Measurements from ENCODE around the gene LINS1. TPM values are rescaled to one million over a fixed set of nuclear protein-coding genes. Genes with fewer than 3 reads are reported as not detected.
A peak's percentile ranks its signal among the peaks of the same experiment; 100 is the strongest.

Gene LINS1
- polyA plus RNA-seq, 2 of the 4 experiments (the other 2 are of a cell fraction): 10.0 to 24.6 TPM

DNA sequence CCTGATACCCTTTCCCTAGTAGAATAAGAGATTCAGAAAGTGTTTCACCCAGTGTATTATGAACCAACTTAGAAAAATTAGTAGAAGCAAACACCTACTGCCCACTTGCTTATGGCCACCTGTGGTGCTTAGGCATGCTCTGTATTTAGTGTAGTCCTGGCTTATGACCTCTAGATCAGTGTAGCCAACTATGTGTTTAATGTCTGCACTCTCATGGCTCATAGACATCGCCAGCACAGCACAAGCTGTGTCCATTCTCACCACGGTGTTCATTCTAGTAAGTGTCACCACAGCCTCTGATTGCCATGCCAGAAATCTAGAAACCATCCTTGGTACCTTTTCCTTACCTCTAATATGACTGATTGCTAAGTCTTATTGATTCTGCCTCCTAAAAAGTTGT lies 14.7 kb upstream of the LINS1 start:
- Histone ChIP-seq H3K4me2 (no peak overlapping the region), H3K4me1 (no peaks in the 10 kb centered on the region), H3K27ac (no peak overlapping the region), H3K9me3 (no peaks in the 10 kb centered on the region), H3K4me3 (no peak overlapping the region)
- 88% methylated on average over 2 of the region's 2 CpGs for WGBS (ENCODE audit: missing lambda C conversion rate)
- ChIA-PET CTCF (interaction anchor here (0.7 to 6.1 kb wide), 6 partner anchors 10 to 392 kb away, joined by 3 to 26 read pairs (median 4); no protein-coding TSS in a partner anchor), POLR2A (no interaction called here)
- TF ChIP-seq KDM5A (IDR thresholded peaks at IDR 0.05) (no peak), MYC (IDR thresholded peaks at IDR 0.05; ENCODE audit: borderline replicate concordance, low read length) (no peak), TP53 (CRISPR knock-in tag; IDR thresholded peaks at IDR 0.05) (no peak), EHF (CRISPR knock-in tag; IDR thresholded peaks at IDR 0.05) (no peak), MAZ (IDR thresholded peaks at IDR 0.05; ENCODE audit: borderline replicate concordance, low read depth, low read length) (no peak), CHD4 (IDR thresholded peaks at IDR 0.05; ENCODE audit: borderline replicate concordance) (no peak), KDM1A (IDR thresholded peaks at IDR 0.05; ENCODE audit: low read depth) (no peak)
- TF ChIP-seq, protein P1, sequence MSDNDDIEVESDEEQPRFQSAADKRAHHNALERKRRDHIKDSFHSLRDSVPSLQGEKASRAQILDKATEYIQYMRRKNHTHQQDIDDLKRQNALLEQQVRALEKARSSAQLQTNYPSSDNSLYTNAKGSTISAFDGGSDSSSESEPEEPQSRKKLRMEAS (IDR thresholded peaks at IDR 0.05): no peak
- no peak for ATAC-seq
- no peak for FAIRE-seq
- no peak for DNase-seq (ENCODE audit: low read depth in 1 of 2, low spot score in 1 of 2)

DNA sequence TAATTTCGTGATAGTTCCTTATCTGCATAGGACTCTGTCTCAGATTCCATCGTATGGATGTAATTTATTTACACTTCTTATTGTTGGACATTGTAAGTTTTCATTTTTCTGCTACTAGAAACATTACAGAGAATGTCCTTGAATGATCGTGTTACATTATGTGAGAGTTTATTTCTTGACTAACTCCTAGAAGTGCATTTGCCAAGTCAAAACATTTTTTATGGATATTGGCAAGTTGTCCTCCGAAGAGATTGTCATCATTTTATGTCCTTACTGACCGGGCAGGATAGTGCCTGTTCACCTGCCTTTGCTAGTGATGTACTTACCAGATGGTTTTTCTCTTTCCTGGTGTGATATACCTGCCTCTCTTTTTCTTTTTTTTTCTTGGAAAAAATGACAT lies 13.8 kb upstream of the LINS1 start:
- ChIA-PET CTCF (interaction anchor here (0.5 to 6.1 kb wide), 4 partner anchors 11 to 303 kb away, joined by 3 to 22 read pairs (median 4); no protein-coding TSS in a partner anchor), POLR2A (no interaction called here)
- TF ChIP-seq GATA3 (IDR thresholded peaks at IDR 0.05; ENCODE audit: borderline replicate concordance) (no peak), POLR2A (IDR thresholded peaks at IDR 0.05; ENCODE audit: low read length) (no peak), ZSCAN20 (CRISPR knock-in tag; IDR thresholded peaks at IDR 0.05) (no peak), RARB (CRISPR knock-in tag; IDR thresholded peaks at IDR 0.05) (no peak), JUNB (IDR thresholded peaks at IDR 0.05) (no peak), RFX5 (IDR thresholded peaks at IDR 0.05) (no peak), RNF2 (IDR thresholded peaks at IDR 0.05; ENCODE audit: borderline replicate concordance, low read depth) (no peak), SMC3 (IDR thresholded peaks at IDR 0.05) (no peak), RCOR1 (IDR thresholded peaks at IDR 0.05; ENCODE audit: low read depth, low read length) (no peak), KDM5A (IDR thresholded peaks at IDR 0.05) (no peak), FOSB (CRISPR knock-in tag; IDR thresholded peaks at IDR 0.05) (no peak), FOXS1 (CRISPR knock-in tag; IDR thresholded peaks at IDR 0.05) (no peak)
- H3K4me2 ChIP-seq: no peak overlapping the region
- H3K9me3 ChIP-seq: no peaks in the 10 kb centered on the region
- no peaks in the 10 kb centered on the region for H3K4me1 ChIP-seq
- no peak for DNase-seq (ENCODE audit: low read depth in 1 of 2, low spot score in 1 of 2)
- ATAC-seq: no peak
- WGBS (ENCODE audit: missing lambda C conversion rate): 68% methylated on average over 5 of the region's 5 CpGs
- no peak overlapping the region for H3K27ac ChIP-seq
- peak; percentile 36 for FAIRE-seq
- H3K4me3 ChIP-seq: no peak overlapping the region

- no peak for ATAC-seq
- 92% methylated on average over 4 of the region's 4 CpGs for WGBS (ENCODE audit: missing lambda C conversion rate)
- CTCF ChIA-PET: interaction anchor here (0.9 to 6.1 kb wide), 6 partner anchors 12 to 393 kb away, joined by 3 to 22 read pairs (median 4); no protein-coding TSS in a partner anchor
These were observed 12.9 kb upstream of the LINS1 start for GRCh38 chr15:100614918-100615317.

More at GRCh38 chr15:100614918-100615317, 12.9 kb upstream of the LINS1 start:
- FAIRE-seq: no peak
- no peaks in the 10 kb centered on the region for H3K9me3 ChIP-seq
- H3K27ac ChIP-seq: no peak overlapping the region
- H3K4me3 ChIP-seq: no peak overlapping the region
- TF ChIP-seq EHF (CRISPR knock-in tag; IDR thresholded peaks at IDR 0.05): no peak
- no peak for TF ChIP-seq FOSB (CRISPR knock-in tag; IDR thresholded peaks at IDR 0.05)
- TF ChIP-seq ESRRA (IDR thresholded peaks at IDR 0.05; ENCODE audit: borderline replicate concordance, low read length): no peak
- no peak for TF ChIP-seq HMGXB4 (CRISPR knock-in tag; IDR thresholded peaks at IDR 0.05; ENCODE audit: borderline replicate concordance)
- TF ChIP-seq, protein P2, sequence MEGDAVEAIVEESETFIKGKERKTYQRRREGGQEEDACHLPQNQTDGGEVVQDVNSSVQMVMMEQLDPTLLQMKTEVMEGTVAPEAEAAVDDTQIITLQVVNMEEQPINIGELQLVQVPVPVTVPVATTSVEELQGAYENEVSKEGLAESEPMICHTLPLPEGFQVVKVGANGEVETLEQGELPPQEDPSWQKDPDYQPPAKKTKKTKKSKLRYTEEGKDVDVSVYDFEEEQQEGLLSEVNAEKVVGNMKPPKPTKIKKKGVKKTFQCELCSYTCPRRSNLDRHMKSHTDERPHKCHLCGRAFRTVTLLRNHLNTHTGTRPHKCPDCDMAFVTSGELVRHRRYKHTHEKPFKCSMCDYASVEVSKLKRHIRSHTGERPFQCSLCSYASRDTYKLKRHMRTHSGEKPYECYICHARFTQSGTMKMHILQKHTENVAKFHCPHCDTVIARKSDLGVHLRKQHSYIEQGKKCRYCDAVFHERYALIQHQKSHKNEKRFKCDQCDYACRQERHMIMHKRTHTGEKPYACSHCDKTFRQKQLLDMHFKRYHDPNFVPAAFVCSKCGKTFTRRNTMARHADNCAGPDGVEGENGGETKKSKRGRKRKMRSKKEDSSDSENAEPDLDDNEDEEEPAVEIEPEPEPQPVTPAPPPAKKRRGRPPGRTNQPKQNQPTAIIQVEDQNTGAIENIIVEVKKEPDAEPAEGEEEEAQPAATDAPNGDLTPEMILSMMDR (IDR thresholded peaks at IDR 0.05): no peak
- TF ChIP-seq SREBF2 (IDR thresholded peaks at IDR 0.05): no peak
- TF ChIP-seq, protein P3, sequence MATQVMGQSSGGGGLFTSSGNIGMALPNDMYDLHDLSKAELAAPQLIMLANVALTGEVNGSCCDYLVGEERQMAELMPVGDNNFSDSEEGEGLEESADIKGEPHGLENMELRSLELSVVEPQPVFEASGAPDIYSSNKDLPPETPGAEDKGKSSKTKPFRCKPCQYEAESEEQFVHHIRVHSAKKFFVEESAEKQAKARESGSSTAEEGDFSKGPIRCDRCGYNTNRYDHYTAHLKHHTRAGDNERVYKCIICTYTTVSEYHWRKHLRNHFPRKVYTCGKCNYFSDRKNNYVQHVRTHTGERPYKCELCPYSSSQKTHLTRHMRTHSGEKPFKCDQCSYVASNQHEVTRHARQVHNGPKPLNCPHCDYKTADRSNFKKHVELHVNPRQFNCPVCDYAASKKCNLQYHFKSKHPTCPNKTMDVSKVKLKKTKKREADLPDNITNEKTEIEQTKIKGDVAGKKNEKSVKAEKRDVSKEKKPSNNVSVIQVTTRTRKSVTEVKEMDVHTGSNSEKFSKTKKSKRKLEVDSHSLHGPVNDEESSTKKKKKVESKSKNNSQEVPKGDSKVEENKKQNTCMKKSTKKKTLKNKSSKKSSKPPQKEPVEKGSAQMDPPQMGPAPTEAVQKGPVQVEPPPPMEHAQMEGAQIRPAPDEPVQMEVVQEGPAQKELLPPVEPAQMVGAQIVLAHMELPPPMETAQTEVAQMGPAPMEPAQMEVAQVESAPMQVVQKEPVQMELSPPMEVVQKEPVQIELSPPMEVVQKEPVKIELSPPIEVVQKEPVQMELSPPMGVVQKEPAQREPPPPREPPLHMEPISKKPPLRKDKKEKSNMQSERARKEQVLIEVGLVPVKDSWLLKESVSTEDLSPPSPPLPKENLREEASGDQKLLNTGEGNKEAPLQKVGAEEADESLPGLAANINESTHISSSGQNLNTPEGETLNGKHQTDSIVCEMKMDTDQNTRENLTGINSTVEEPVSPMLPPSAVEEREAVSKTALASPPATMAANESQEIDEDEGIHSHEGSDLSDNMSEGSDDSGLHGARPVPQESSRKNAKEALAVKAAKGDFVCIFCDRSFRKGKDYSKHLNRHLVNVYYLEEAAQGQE (IDR thresholded peaks at IDR 0.05): no peak
- POLR2A ChIA-PET: no interaction called here
- no peaks in the 10 kb centered on the region for H3K4me1 ChIP-seq
- no peak for DNase-seq (ENCODE audit: low read depth in 1 of 2, low spot score in 1 of 2)
- no peak overlapping the region for H3K4me2 ChIP-seq
